ENCODE measurements around the gene LRRIQ1.

The LRRIQ1 gene

GRCh38 chr12:85016413-85016812, 19.7 kb upstream of the LRRIQ1 start:
- Histone ChIP-seq H3K27me3 (ENCODE audit: low read depth, low read length) (no peaks in the 10 kb centered on the region), H3K4me1 (ENCODE audit: low read length) (no peaks in the 10 kb centered on the region), H3K36me3 (replicated peaks; ENCODE audit: low read depth, low read length) (no peaks in the 10 kb centered on the region), H3K9ac (ENCODE audit: low read length) (no peak overlapping the region), H3K4me3 (ENCODE audit: low read length) (no peak overlapping the region), H3K27ac (ENCODE audit: low read length) (no peak overlapping the region), H3K79me2 (ENCODE audit: low read length) (no peaks in the 10 kb centered on the region), H3K4me2 (ENCODE audit: low read length) (no peak overlapping the region), H2AFZ (ENCODE audit: low read depth, low read length) (no peak overlapping the region), H4K20me1 (ENCODE audit: insufficient read depth, low read length) (no peaks in the 10 kb centered on the region), H3K9me3 (ENCODE audit: insufficient read depth, low read length) (no peaks in the 10 kb centered on the region)
- TF ChIP-seq CTCF (IDR thresholded peaks at IDR 0.05; ENCODE audit: low read depth, low read length) (no peak), EZH2phosphoT487 (IDR thresholded peaks at IDR 0.05; ENCODE audit: low read depth) (no peak)

GRCh38 chr12:85017133-85017532, 19.0 kb upstream of the LRRIQ1 start:
- H4K20me1 ChIP-seq (ENCODE audit: insufficient read depth, low read length): no peaks in the 10 kb centered on the region
- H3K79me2 ChIP-seq (ENCODE audit: low read length): no peaks in the 10 kb centered on the region
- no peaks in the 10 kb centered on the region for H3K4me1 ChIP-seq (ENCODE audit: low read length)
- H3K27ac ChIP-seq (ENCODE audit: low read length): no peak overlapping the region
- no peak overlapping the region for H3K4me2 ChIP-seq (ENCODE audit: low read length)
- no peak overlapping the region for H2AFZ ChIP-seq (ENCODE audit: low read depth, low read length)
- H3K4me3 ChIP-seq (ENCODE audit: low read length): no peak overlapping the region
- H3K36me3 ChIP-seq (replicated peaks; ENCODE audit: low read depth, low read length): no peaks in the 10 kb centered on the region
- no peak overlapping the region for H3K9ac ChIP-seq (ENCODE audit: low read length)
- TF ChIP-seq EZH2phosphoT487 (IDR thresholded peaks at IDR 0.05; ENCODE audit: low read depth): no peak
- no peak for TF ChIP-seq CTCF (IDR thresholded peaks at IDR 0.05; ENCODE audit: low read depth, low read length)
- H3K9me3 ChIP-seq (ENCODE audit: insufficient read depth, low read length): no peaks in the 10 kb centered on the region
- no peaks in the 10 kb centered on the region for H3K27me3 ChIP-seq (ENCODE audit: low read depth, low read length)

- Histone ChIP-seq H3K9me3 (ENCODE audit: insufficient read depth, low read length) (no peaks in the 10 kb centered on the region), H3K36me3 (replicated peaks; ENCODE audit: low read depth, low read length) (no peaks in the 10 kb centered on the region), H3K4me2 (ENCODE audit: low read length) (no peak overlapping the region), H3K4me3 (ENCODE audit: low read length) (no peak overlapping the region), H3K27me3 (ENCODE audit: low read depth, low read length) (no peaks in the 10 kb centered on the region), H3K27ac (ENCODE audit: low read length) (no peak overlapping the region), H2AFZ (ENCODE audit: low read depth, low read length) (no peak overlapping the region), H3K4me1 (ENCODE audit: low read length) (no peaks in the 10 kb centered on the region), H3K79me2 (ENCODE audit: low read length) (no peaks in the 10 kb centered on the region), H4K20me1 (ENCODE audit: insufficient read depth, low read length) (no peaks in the 10 kb centered on the region), H3K9ac (ENCODE audit: low read length) (no peak overlapping the region)
- no peak for TF ChIP-seq EZH2phosphoT487 (IDR thresholded peaks at IDR 0.05; ENCODE audit: low read depth)
- no peak for TF ChIP-seq CTCF (IDR thresholded peaks at IDR 0.05; ENCODE audit: low read depth, low read length)
Observed at GRCh38 chr12:85017618-85018017, 18.5 kb upstream of the LRRIQ1 start.

GRCh38 chr12:85018098-85018497, 18.1 kb upstream of the LRRIQ1 start:
- Histone ChIP-seq H3K4me2 (ENCODE audit: low read length) (no peak overlapping the region), H3K9ac (ENCODE audit: low read length) (no peak overlapping the region), H3K36me3 (replicated peaks; ENCODE audit: low read depth, low read length) (no peaks in the 10 kb centered on the region), H2AFZ (ENCODE audit: low read depth, low read length) (no peak overlapping the region), H3K4me3 (ENCODE audit: low read length) (no peak overlapping the region), H3K9me3 (ENCODE audit: insufficient read depth, low read length) (no peaks in the 10 kb centered on the region), H3K79me2 (ENCODE audit: low read length) (no peaks in the 10 kb centered on the region), H3K27ac (ENCODE audit: low read length) (no peak overlapping the region), H3K4me1 (ENCODE audit: low read length) (no peaks in the 10 kb centered on the region), H3K27me3 (ENCODE audit: low read depth, low read length) (no peaks in the 10 kb centered on the region), H4K20me1 (ENCODE audit: insufficient read depth, low read length) (no peaks in the 10 kb centered on the region)
- TF ChIP-seq CTCF (IDR thresholded peaks at IDR 0.05; ENCODE audit: low read depth, low read length): no peak
- no peak for TF ChIP-seq EZH2phosphoT487 (IDR thresholded peaks at IDR 0.05; ENCODE audit: low read depth)
